HG03135 (cell line): Measurements from ENCODE around the gene NDUFB1.

Experiments used
- ATAC-seq: cut with Tn5 transposase; IDR thresholded peaks from one replicate; pipeline ENCODE4 v1.9.1; 2021; ENCODE audit warnings: mild to moderate bottlenecking, moderate library complexity; ENCODE audit not compliant: unreplicated experiment

The NDUFB1 gene

GRCh38 chr14:92099802-92100201 lies 21.7 kb downstream of the NDUFB1 start:
- no peak for ATAC-seq

DNA sequence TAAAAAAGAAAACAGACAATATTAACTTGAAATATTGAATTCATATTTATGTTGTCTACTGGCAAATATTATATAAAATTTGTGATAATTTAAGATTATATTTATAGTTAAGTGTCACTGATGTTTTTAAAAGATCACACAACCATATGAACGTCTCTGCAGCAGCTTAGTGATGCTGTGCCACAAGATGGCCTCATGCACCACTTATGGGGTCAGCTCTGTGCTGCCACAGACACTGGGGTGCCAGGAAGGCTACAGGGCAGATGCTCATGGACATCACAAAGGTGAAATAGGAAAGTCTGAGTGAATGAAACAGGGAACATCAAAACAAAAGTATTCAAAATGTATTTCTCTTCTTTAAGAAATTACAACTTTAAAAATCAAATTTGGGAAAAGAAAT lies 28.2 kb downstream of the NDUFB1 start:
- ATAC-seq: no peak

DNA sequence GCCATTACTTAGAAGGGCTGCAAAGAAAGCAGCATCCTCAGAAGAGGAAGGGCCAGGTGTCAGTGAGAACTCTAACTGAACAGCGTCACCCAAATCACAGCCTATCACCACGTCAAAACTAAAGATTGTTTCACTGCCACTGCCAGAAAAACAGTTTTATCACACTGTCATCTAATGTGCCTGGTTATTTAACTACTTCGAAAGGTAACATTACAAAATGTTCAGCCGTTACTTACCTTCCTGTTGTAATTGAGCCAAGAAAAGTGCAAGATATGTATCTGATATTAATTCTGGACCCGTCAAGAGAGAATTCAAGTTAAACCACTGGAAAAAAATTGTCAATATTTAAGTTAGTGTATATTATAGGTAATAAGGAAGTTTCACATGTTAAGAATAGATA lies 33.0 kb downstream of the NDUFB1 start:
- ATAC-seq: no peak

- no peak for ATAC-seq
These were observed 47.0 kb downstream of the NDUFB1 start for GRCh38 chr14:92074555-92074954.
